ENCODE results near the gene C18orf63. TPM values are rescaled to one million over a fixed set of nuclear protein-coding genes. Genes with fewer than 3 reads are reported as not detected.

C18orf63 gene
- total and polyA plus RNA-seq, 2 of the 4 experiments (the other 2 are of a cell fraction): not detected

DNA sequence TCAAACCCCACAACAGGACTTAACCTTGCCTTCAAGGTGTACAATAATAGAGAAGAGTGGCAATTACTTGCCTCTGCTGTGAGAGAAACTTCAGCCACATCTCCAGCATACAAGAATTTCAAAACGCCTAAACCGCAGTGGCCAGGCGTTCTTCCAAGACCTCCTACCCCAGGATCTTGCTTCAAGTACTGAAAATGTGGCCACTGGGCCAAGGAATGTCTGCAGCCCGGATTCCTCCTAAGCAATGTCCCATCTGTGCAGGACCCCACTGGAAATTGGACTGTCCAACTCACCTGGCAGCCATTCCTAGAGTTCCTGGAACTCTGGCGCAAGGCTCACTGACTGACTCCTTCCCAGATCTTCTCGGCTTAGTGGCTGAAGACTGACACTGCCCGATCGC lies 21.1 kb upstream of the C18orf63 start:
- Histone ChIP-seq H3K27ac (ENCODE audit: insufficient read depth, low read length) (no peak overlapping the region), H3K9ac (ENCODE audit: low read depth, low read length) (no peak overlapping the region), H3K4me3 (ENCODE audit: insufficient read depth, low read depth, low read length) (no peak overlapping the region), H3K4me2 (ENCODE audit: low read depth, low read length) (no peak overlapping the region), H3K56ac (ENCODE audit: extremely low read depth, insufficient read depth, low read length) (no peak overlapping the region), H3K4me1 (ENCODE audit: control insufficient read depth, insufficient read depth, low read length) (peaks cover 6% of the 10 kb centered on the region; the same call in 1 of the 2 replicates), H3K79me1 (ENCODE audit: low read depth in 1 of 2, low read length in 2 of 2) (peaks cover 3 to 16% of the 10 kb centered on the region in 2 experiments; a peak in 1 of 4 replicates), H4K5ac (ENCODE audit: low read depth, low read length) (no peak overlapping the region), H2AFZ (replicated peaks; ENCODE audit: low read length, poor library complexity) (no peak overlapping the region), H3K36me3 (ENCODE audit: control insufficient read depth, insufficient read depth, low read length) (no peaks in the 10 kb centered on the region), H3K9me1 (ENCODE audit: insufficient read depth, low read length) (peaks cover 2% of the 10 kb centered on the region; the same call in 1 of the 2 replicates), H3K4ac (ENCODE audit: low read depth, low read length) (no peak overlapping the region), H2BK15ac (ENCODE audit: low read depth, low read length) (no peak overlapping the region), H2BK5ac (ENCODE audit: low read depth, low read length, poor library complexity, severe bottlenecking) (no peak overlapping the region), H2AK5ac (ENCODE audit: low read depth, low read length) (no peak overlapping the region), H3K23ac (ENCODE audit: low read depth, low read length) (no peak overlapping the region), H4K8ac (ENCODE audit: low read depth in 2 of 2, low read length in 2 of 2) (no peak overlapping the region), H3K18ac (ENCODE audit: low read depth, low read length) (no peak overlapping the region), H4K20me1 (ENCODE audit: insufficient read depth, low read length) (no peaks in the 10 kb centered on the region), H2AK9ac (replicated peaks; ENCODE audit: low read depth, low read length, poor library complexity) (no peak overlapping the region), H4K91ac (ENCODE audit: insufficient read depth, low read depth, low read length) (no peak overlapping the region), H2BK120ac (ENCODE audit: low read depth, low read length) (no peak overlapping the region), H3K14ac (replicated peaks; ENCODE audit: low read depth, low read length) (no peak overlapping the region), H3K9me3 (ENCODE audit: control insufficient read depth, insufficient read depth, low read length) (no peaks in the 10 kb centered on the region), H3K27me3 (ENCODE audit: control insufficient read depth, insufficient read depth, low read length) (no peaks in the 10 kb centered on the region), H2BK20ac (ENCODE audit: low read depth, low read length) (no peak overlapping the region)
- BruUV-seq (replicated peaks): no TSS peak
- no peak for ATAC-seq (ENCODE audit: low read depth)
- TF ChIP-seq MAZ (IDR thresholded peaks at IDR 0.05; ENCODE audit: borderline replicate concordance, low read depth, low read length): no peak
- no peak for TF ChIP-seq MXI1 (IDR thresholded peaks at IDR 0.05; ENCODE audit: borderline replicate concordance, low read depth, low read length)
- TF ChIP-seq FOS (IDR thresholded peaks at IDR 0.05; ENCODE audit: low read depth, low read length): no peak
- no peak for TF ChIP-seq CHD1 (IDR thresholded peaks at IDR 0.05; ENCODE audit: low read depth, low read length)
- intact Hi-C loops (cut with micrococcal nuclease) (no loop called here), dilution Hi-C loops (cut with HindIII; ENCODE audit: low sequenced_read_pairs, unreplicated experiment) (no loop called here), in situ Hi-C loops (cut with MboI; ENCODE audit: low sequenced_read_pairs) (no loop called here)
- DNase-seq: no peak
- ChIA-PET CTCF (no interaction called here), POLR2A (ENCODE audit: unreplicated experiment) (no interaction called here)
- 33% methylated on average over 1 of the region's 8 CpGs; no CpG with 5 or more reads in 1 of the 2 experiments for WGBS, 2 experiments (ENCODE audit: extremely low coverage in 2 of 2, insufficient read length in 1 of 2)

All from IMR-90 (cell line).